Stimulated activated naive CD8-positive, alpha-beta T cell treated with anti-CD3 and anti-CD28 coated beads, Interleukin-15, Interleukin-2, amounts not matched to agents 100 ng/mL and 50 ng/mL, for 24 hours (primary cell): Measurements from ENCODE around the gene COL3A1.

ENCODE experiments used
- H3K27ac Mint-ChIP-seq: one replicate; pipeline ENCODE4 v1.8.0; 2021; ENCODE audit warnings: mild to moderate bottlenecking, mixed read lengths
- H3K27me3 Mint-ChIP-seq: one replicate; pipeline ENCODE4 v1.8.0; 2021; ENCODE audit warnings: mixed read lengths
- H3K36me3 Mint-ChIP-seq: one replicate; pipeline ENCODE4 v1.8.0; 2021; ENCODE audit warnings: low read depth, mixed read lengths
- H3K4me1 Mint-ChIP-seq: one replicate; pipeline ENCODE4 v1.8.0; 2021; ENCODE audit warnings: low read depth, mixed read lengths
- H3K4me3 Mint-ChIP-seq: one replicate; pipeline ENCODE4 v1.8.0; 2021; ENCODE audit warnings: mild to moderate bottlenecking, mixed read lengths
- H3K9me3 Mint-ChIP-seq: one replicate; pipeline ENCODE4 v1.8.0; 2021; ENCODE audit warnings: mixed read lengths

The COL3A1 gene

DNA sequence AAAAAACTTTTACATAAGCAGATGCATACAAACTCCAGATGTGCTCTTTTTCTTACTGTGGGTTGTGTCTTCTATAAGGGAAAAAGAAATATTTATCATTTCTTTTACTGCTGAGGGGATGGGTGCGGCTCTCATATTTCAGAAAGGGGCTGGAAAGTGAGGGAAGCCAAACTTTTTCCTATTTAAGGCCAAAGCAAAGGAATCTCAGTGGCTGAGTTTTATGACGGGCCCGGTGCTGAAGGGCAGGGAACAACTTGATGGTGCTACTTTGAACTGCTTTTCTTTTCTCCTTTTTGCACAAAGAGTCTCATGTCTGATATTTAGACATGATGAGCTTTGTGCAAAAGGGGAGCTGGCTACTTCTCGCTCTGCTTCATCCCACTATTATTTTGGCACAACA is at the start of gene COL3A1:
Gene COL3A1 (plus strand): TSS at position 210 of the 400 bp plus-strand sequence. CDS start 117 bp downstream, at position 327.
- peaks cover 13% of the 10 kb centered on the region for H3K27me3 Mint-ChIP-seq
- no peak within 1 kb of the TSS for H3K4me3 Mint-ChIP-seq
- H3K9me3 Mint-ChIP-seq = no peaks in the 10 kb centered on the region
- no peak within 1 kb of the TSS for H3K27ac Mint-ChIP-seq
- H3K36me3 Mint-ChIP-seq = no peaks in the 10 kb centered on the region
- peaks cover 12% of the 10 kb centered on the region for H3K4me1 Mint-ChIP-seq

DNA sequence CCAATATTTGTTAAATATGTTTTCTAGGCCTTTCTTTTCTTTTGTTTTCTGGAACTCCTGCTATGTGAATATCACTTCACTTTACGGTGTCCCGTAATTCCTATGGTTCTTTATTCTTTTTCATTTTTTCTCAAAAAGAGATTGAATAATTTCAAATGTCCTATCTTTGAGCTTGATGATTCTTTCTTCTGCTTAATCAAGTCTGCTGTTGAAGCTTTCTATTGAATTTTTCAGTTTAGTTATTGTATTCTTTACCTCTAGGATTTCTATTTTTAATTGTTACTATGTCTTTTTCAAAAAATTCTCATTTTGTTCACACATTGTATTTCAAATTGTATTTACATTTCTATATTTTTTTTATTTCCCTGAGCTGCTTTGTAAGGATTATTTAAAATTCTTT is 45.5 kb upstream of the COL3A1 start:
- Mint-ChIP-seq H3K4me3 (no peak overlapping the region), H3K4me1 (no peaks in the 10 kb centered on the region), H3K36me3 (no peaks in the 10 kb centered on the region), H3K27ac (no peak overlapping the region), H3K27me3 (no peaks in the 10 kb centered on the region), H3K9me3 (peaks cover 14% of the 10 kb centered on the region)

DNA sequence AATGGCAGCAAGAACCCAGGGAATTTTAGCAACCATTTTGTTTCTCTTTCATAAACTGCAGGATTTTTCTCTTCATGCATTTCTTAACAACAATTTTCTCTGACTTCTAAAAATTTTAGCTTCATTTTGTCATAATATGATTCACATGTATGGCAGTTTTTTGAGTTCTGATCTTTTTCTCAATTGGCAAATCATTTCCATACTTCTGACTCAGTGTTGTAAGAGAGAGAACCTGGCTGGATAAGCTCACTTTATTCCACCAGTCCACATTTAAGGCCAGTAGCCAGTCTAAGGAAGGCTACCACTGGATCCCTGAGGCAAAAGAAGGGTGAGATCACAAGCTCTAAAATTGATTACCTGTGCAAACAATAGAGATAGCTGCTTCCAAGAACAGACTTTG is 42.8 kb upstream of the COL3A1 start:
- Mint-ChIP-seq H3K36me3 (no peaks in the 10 kb centered on the region), H3K4me3 (no peak overlapping the region), H3K27me3 (peaks cover 2% of the 10 kb centered on the region), H3K9me3 (peaks cover 14% of the 10 kb centered on the region), H3K4me1 (no peaks in the 10 kb centered on the region), H3K27ac (no peak overlapping the region)

DNA sequence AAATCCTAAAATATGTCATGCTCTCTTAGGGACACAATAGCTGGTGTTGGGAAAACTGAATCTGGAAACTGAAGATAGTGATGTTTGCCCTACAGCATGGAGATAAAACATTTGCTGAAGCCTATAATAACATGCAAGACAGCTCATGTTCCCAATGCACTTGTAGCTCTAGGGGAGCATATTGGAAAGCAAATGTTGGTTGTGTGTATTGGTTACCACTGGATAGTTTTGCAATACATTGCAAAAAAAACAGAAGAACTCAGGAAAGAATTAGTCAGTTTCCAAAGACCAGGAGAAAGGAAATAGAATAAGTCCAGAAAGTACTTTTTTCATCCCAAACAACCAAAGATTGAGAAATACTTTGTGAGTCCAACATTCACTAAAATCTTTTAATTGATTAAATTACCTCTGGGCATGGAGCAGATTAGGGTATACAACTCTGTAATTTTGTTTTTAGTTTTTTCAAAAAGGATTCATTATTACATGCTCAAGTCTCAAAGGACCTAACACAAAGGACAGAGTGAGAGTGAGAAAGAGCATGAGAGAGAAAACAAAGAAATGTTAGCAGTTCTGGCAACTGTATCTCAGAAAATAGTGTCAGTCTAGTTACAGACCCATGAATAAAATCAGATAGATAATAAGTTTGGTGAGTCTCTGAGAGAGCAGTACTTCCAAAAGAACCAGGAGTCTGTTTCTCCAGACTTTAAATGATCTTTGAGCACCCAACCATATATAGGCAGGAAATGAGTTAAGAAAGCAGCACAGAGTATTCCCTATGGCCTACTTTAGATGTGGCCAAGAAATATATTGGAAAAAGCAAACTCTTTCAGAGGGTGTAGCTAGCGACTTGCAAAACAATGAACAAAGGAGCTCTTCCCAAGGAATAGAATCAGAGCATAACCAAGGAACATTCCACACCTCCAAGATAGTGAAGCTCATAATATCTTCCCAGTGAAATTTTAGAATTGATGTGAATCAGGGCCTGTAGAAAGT is 36.6 kb upstream of the COL3A1 start:
- Mint-ChIP-seq H3K4me1 (no peaks in the 10 kb centered on the region), H3K4me3 (no peak overlapping the region), H3K9me3 (no peaks in the 10 kb centered on the region), H3K27ac (no peak overlapping the region), H3K27me3 (peaks cover 2% of the 10 kb centered on the region), H3K36me3 (no peaks in the 10 kb centered on the region)

DNA sequence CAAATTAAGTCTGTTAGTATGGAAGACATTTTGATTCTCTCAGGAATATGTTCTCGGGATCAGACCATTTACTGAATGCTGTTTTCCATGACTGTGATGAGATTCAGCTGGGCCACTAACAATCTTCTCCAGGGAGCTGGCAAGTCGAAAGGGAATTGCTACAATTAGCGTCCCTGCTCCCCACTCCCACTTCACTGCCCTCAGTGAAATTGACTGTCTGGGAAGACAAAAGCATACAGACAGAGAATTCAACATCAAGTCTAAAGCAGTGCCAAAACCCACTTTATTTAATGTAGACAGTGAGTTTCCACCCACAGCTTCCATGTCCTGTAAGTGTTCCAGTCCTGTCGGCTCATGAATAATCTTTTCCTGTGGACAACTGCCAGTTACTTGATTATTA is 34.0 kb upstream of the COL3A1 start:
- H3K27me3 Mint-ChIP-seq = no peaks in the 10 kb centered on the region
- H3K9me3 Mint-ChIP-seq = no peaks in the 10 kb centered on the region
- no peak overlapping the region for H3K4me3 Mint-ChIP-seq
- no peaks in the 10 kb centered on the region for H3K36me3 Mint-ChIP-seq
- no peaks in the 10 kb centered on the region for H3K4me1 Mint-ChIP-seq
- no peak overlapping the region for H3K27ac Mint-ChIP-seq

DNA sequence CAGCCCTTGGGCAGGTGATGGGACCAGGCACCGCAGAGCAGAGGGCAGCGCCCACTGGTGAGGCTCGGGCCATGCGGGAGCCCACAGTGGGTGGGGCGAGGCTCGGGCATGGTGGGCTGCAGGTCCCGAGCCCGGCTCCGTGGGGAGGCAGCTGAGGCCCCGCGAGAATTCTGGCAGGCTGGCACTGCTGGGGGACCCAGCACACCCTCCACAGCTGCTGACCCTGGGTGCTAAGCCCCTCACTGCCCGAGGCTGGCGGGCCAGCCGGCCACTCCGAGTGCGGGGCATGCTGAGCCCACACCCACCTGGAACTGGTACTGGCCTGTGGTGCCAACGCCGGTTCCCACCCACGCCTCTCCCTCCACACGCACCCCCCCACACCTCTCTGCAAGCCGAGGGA is 29.7 kb upstream of the COL3A1 start:
- no peaks in the 10 kb centered on the region for H3K4me1 Mint-ChIP-seq
- no peak overlapping the region for H3K4me3 Mint-ChIP-seq
- no peaks in the 10 kb centered on the region for H3K27me3 Mint-ChIP-seq
- no peaks in the 10 kb centered on the region for H3K9me3 Mint-ChIP-seq
- no peak overlapping the region for H3K27ac Mint-ChIP-seq
- no peaks in the 10 kb centered on the region for H3K36me3 Mint-ChIP-seq

DNA sequence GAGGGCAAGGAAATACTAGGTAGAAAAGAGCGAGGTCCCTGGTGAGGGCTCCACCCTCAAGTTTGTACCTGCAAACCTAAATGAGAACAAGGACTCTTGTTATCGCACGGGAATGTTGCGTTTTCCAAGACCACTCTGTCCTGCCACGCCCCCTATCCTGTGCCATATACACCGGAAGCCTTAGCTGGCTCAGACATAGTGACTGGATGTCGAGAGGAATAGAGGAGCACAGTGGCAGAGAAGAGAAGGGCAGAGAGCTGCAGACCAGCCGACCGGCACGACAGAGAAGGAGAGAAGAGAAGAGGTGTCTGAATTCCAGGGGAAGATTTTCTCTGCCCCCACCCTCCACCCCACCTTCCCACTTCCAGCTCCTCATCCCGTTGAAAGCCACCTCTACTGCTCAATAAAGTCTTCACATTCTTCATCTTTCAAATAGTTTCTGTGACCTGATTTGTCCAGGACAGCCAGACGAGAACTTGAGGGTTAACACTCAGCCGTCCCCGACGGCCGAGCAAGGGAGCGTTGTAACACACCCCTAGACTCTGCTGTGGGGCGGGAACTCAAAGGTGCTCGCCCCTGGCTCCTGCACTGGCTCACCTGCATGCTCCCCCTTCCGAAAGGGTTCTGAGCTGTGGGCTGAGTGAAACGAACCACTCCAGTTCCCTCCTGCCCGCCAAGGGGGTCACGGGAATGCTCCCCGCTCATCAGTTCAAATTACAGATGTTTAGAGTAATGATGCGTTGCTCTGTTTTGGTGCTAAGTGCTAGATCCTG is 24.9 kb upstream of the COL3A1 start:
- H3K36me3 Mint-ChIP-seq = no peaks in the 10 kb centered on the region
- no peaks in the 10 kb centered on the region for H3K4me1 Mint-ChIP-seq
- H3K9me3 Mint-ChIP-seq = no peaks in the 10 kb centered on the region
- H3K27me3 Mint-ChIP-seq = no peaks in the 10 kb centered on the region
- H3K27ac Mint-ChIP-seq = no peak overlapping the region
- H3K4me3 Mint-ChIP-seq = no peak overlapping the region

DNA sequence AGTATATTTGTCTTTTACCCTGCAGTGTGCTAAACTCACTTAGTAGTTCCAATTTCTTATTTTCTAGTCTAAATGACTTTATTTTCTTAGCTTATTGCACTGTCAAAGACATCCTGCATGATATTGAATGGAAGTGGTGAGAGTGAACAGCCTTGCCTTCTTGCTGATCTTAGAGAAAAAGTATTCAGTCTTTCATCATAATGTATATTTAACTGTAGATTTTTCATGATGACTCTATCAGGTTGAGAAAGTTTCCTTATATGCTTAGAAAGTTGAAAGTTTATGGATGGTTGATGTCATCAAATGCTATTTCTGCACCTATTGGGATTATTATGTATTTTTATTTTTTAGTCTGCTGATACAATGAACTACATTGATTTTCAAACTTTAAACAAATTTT is 21.3 kb upstream of the COL3A1 start:
- no peaks in the 10 kb centered on the region for H3K36me3 Mint-ChIP-seq
- H3K27me3 Mint-ChIP-seq = peaks cover 4% of the 10 kb centered on the region
- no peak overlapping the region for H3K27ac Mint-ChIP-seq
- H3K4me3 Mint-ChIP-seq = no peak overlapping the region
- H3K4me1 Mint-ChIP-seq = no peaks in the 10 kb centered on the region
- H3K9me3 Mint-ChIP-seq = no peaks in the 10 kb centered on the region

DNA sequence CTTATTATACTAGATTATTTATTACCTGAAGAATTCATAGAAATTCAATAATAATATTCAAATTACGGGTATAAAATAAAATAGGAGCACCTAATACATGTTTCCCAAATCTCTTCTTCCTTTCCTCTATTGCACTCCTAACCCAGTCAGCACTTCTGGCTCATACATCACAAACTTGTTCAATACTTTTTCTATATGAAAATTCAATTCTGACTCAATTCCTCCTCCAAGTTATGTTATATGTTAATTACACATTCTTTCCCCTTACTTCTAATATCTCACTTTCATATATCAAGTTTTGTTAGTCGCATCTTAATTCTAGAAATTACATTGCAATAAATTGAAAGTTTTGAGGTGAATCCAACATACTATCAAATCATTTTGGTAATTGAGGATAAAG is 17.9 kb upstream of the COL3A1 start:
- Mint-ChIP-seq H3K4me3 (no peak overlapping the region), H3K36me3 (no peaks in the 10 kb centered on the region), H3K27ac (no peak overlapping the region), H3K27me3 (peaks cover 4% of the 10 kb centered on the region), H3K4me1 (no peaks in the 10 kb centered on the region), H3K9me3 (peaks cover 8% of the 10 kb centered on the region)

DNA sequence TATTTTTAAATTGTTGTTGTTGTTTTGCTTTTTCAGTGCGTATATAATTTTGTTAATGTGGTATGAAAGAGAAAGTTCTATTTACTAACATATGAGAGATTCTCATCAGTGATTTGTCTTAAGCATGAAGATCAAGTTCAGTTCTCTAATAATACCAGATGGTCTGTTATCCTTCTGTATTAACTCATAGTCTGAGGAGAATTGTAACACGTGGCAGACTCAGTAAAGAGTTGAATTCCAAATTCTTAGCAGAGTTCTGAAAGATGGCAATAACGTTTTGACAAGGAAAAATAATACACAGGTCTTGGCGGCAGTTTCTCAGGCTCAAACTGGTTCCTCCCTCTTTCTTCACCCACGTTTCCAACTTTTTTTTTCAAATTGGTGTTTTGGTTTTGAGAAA is 17.2 kb upstream of the COL3A1 start:
- Mint-ChIP-seq H3K36me3 (no peaks in the 10 kb centered on the region), H3K4me1 (no peaks in the 10 kb centered on the region), H3K27ac (no peak overlapping the region), H3K4me3 (no peak overlapping the region), H3K9me3 (peaks cover 8% of the 10 kb centered on the region), H3K27me3 (peaks cover 4% of the 10 kb centered on the region)

DNA sequence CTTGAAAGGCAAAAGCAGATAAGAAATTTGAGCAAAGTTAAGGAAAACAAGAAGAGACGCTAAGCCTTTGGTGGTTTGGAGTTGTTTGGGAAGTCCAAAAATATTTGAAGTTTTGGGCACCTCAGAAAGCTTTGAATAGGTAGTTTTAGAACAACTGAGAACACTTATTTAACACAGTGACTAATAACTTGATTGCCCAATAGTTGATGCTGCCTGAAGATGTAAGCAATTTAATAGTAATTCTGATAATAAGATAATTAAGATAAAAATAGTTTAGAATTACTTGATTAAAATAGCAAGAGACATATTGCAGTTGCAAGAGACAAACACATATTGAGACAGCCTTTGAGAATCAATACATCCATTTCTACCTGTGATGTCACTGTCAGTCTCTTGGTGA is 16.5 kb upstream of the COL3A1 start:
- no peaks in the 10 kb centered on the region for H3K36me3 Mint-ChIP-seq
- no peak overlapping the region for H3K27ac Mint-ChIP-seq
- peaks cover 8% of the 10 kb centered on the region for H3K9me3 Mint-ChIP-seq
- H3K4me1 Mint-ChIP-seq = no peaks in the 10 kb centered on the region
- no peak overlapping the region for H3K4me3 Mint-ChIP-seq
- H3K27me3 Mint-ChIP-seq = peaks cover 4% of the 10 kb centered on the region

DNA sequence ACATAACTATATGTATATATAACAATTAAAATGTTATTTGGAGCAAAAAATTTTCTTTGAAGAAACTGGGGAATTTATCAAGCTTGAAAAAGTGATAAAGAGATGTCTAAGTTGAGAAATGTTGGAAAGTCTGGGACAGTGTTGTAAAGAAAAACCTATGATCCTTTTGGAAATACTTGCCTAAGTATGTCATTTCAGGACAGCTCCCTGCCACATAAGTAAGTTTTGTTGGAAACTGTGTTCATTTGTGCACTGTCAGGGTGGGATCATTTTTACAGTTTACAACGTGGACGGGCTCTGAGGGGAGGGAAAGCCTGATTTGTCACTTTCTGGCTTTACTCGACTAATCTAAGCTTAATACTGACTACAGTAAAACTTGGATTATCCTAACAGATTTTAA is 10.4 kb upstream of the COL3A1 start:
- Mint-ChIP-seq H3K4me1 (no peaks in the 10 kb centered on the region), H3K27me3 (peaks cover 4% of the 10 kb centered on the region), H3K9me3 (peaks cover 5% of the 10 kb centered on the region), H3K36me3 (no peaks in the 10 kb centered on the region), H3K27ac (no peak overlapping the region), H3K4me3 (no peak overlapping the region)

DNA sequence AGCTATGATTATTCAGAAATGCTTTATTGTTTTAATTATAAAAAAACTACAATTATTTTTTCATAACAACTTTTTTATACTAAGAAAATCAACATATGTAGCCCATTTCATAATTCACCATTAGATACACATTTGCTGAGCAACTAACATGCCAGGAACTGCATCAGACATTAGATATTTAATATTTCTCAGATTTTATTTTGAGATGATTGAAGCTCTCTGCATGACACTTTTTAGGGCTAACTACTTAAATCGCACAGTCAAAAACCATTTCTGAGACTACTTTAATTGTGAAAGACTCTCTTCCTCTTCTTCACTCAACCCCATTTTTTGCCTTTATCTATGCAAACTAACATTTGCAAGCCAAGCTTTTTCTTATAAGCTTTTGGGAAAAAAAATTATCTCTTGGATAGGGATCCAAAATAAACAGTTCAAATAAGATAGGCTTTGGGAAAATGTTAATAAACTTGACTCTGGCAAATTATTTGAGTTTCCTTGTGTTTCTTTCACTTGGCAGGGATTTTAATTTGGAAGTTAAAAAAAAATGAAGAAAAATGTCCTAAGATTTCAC is 9.1 kb upstream of the COL3A1 start:
- no peaks in the 10 kb centered on the region for H3K9me3 Mint-ChIP-seq
- H3K27me3 Mint-ChIP-seq = peaks cover 4% of the 10 kb centered on the region
- no peaks in the 10 kb centered on the region for H3K36me3 Mint-ChIP-seq
- H3K4me1 Mint-ChIP-seq = no peaks in the 10 kb centered on the region
- no peak overlapping the region for H3K27ac Mint-ChIP-seq
- no peak overlapping the region for H3K4me3 Mint-ChIP-seq

DNA sequence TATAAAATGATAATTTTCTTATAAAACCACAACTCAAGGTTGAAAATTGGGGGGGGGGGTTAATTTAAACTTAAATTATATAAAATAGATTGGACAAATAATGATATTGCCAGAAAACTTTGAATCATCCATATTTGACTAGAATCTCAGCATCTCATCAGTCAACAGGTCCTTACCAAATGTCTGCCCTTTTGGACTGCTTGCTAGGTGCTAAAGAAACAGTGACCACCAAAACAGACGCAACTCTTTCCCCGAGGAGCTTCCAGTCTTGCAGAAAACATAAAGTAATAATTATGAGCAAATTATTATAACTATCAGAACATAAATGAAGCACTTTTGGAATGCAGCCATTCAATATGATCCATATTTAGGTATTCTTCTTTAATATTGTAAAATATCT is 8.6 kb upstream of the COL3A1 start:
- Mint-ChIP-seq H3K27ac (no peak overlapping the region), H3K4me3 (no peak overlapping the region), H3K27me3 (peaks cover 4% of the 10 kb centered on the region), H3K36me3 (no peaks in the 10 kb centered on the region), H3K9me3 (no peaks in the 10 kb centered on the region), H3K4me1 (no peaks in the 10 kb centered on the region)

DNA sequence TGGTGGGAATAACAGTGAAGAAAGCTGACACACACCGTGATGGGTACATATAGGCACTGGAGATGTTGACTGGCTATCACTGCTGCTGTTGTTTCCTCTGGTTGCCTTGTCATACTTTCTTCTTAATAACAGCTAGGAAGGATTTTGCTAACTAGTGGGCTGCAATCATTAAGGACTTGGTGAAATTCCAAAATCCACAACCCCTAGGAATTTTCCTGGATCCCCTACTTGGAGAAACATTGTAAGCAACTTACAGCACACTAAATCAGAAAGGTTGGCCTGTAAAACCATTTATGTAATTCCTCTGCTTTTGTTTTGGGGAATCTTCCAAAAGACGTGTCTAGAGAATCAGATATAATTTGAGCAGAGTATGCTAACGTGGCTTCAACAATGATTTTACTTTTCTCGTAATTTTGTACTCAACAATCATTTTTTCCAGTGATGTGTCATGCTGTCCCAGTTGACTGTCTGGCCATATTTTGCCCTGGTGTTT is 8.0 kb upstream of the COL3A1 start:
- Mint-ChIP-seq H3K9me3 (no peaks in the 10 kb centered on the region), H3K27ac (no peak overlapping the region), H3K4me3 (no peak overlapping the region)

More for the DNA sequence above, 8.0 kb upstream of the COL3A1 start:
- Mint-ChIP-seq H3K4me1 (no peaks in the 10 kb centered on the region), H3K27me3 (peaks cover 4% of the 10 kb centered on the region), H3K36me3 (no peaks in the 10 kb centered on the region)
